ENCODE measurements around the gene NUMB. TPM values are rescaled to one million over a fixed set of nuclear protein-coding genes. Genes with fewer than 3 reads are reported as not detected.
A peak's percentile ranks its signal among the peaks of the same experiment; 100 is the strongest.
"Not testable (repeated sequence)": the region's sequence is repeated elsewhere in the genome, so short reads cannot be mapped to it uniquely, and the experiment has no call there.

Gene NUMB
- total and polyA plus RNA-seq, 12 donors: 24.6 to 63.3 (median 48.4) TPM

GRCh38 chr14:73312687-73313086 lies 145.7 kb downstream of the NUMB start:
- Histone ChIP-seq H3K27ac (no peak overlapping the region), H3K36me3 (replicated peaks in 1 of 2) (no peaks in the 10 kb centered on the region), H3K27me3 (no peaks in the 10 kb centered on the region), H3K4me1 (replicated peaks in 1 of 2) (peaks cover 0 to 16% of the 10 kb centered on the region in 2 donors), H3K9me3 (replicated peaks in 1 of 3) (no peaks in the 10 kb centered on the region), H3K4me3 (no peak overlapping the region)
- intact Hi-C loops (cut with DNase I): no loop called here
- WGBS, 4 donors: 78 to 90% (median 83%) methylated on average over 3 of the region's 3 CpGs
- TF ChIP-seq, protein P1, sequence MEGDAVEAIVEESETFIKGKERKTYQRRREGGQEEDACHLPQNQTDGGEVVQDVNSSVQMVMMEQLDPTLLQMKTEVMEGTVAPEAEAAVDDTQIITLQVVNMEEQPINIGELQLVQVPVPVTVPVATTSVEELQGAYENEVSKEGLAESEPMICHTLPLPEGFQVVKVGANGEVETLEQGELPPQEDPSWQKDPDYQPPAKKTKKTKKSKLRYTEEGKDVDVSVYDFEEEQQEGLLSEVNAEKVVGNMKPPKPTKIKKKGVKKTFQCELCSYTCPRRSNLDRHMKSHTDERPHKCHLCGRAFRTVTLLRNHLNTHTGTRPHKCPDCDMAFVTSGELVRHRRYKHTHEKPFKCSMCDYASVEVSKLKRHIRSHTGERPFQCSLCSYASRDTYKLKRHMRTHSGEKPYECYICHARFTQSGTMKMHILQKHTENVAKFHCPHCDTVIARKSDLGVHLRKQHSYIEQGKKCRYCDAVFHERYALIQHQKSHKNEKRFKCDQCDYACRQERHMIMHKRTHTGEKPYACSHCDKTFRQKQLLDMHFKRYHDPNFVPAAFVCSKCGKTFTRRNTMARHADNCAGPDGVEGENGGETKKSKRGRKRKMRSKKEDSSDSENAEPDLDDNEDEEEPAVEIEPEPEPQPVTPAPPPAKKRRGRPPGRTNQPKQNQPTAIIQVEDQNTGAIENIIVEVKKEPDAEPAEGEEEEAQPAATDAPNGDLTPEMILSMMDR (IDR thresholded peaks at IDR 0.05): no peak
- no peak for TF ChIP-seq POLR2A (IDR thresholded peaks at IDR 0.05)
- no peak for DNase-seq

DNA sequence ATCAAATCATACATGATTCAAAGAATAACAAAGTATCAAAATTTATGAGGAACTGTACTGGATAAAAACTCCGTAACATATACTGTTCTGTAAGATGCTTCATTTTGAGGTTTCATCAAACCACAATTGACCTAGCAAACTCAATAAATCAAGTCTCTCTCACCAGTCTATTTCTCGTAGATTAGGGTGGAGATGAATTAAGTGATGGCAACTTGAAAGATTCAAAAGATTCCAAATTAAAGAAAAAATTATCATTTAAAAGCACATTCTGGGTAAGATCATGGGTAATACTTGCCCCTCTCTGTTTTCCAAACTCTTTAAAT lies 146.7 kb downstream of the NUMB start:
- intact Hi-C loops (cut with DNase I): no loop called here
- WGBS, 4 donors: 69 to 81% (median 71%) methylated on average over 2 of the region's 2 CpGs

DNA sequence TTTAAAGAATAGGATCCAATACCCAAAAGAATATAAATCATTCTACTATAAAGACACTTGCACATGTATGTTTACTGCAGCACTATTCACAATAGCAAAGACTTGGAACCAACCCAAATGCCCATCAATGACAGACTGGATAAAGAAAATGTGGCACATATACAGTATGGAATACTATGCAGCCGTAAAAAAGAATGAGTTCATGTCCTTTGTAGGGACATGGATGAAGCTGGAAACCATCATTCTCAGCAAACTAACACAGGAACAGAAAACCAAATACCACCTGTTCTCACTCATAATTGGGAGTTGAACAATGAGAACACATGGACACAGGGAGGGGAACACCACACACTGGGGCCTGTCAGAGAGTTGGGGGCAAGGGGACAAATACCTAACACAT lies 149.1 kb downstream of the NUMB start:
- H3K27me3 ChIP-seq; H3K27ac ChIP-seq; DNase-seq; intact Hi-C loops (cut with DNase I); H3K36me3 ChIP-seq (replicated peaks in 1 of 2); H3K9me3 ChIP-seq (replicated peaks in 1 of 3); H3K4me3 ChIP-seq: not testable (repeated sequence)
- 86 to 100% (median 92%) methylated on average over 1 of the region's 1 CpG for WGBS, 4 donors
- peaks cover 0 to 16% of the 10 kb centered on the region in 2 donors for H3K4me1 ChIP-seq (replicated peaks in 1 of 2)

More for the DNA sequence above, 146.7 kb downstream of the NUMB start:
- DNase-seq: no peak
- no peaks in the 10 kb centered on the region for H3K27me3 ChIP-seq
- no peak overlapping the region for H3K4me3 ChIP-seq
- H3K4me1 ChIP-seq (replicated peaks in 1 of 2): peaks cover 0 to 16% of the 10 kb centered on the region in 2 donors
- no peak for TF ChIP-seq POLR2A (IDR thresholded peaks at IDR 0.05)
- TF ChIP-seq, protein P1 (IDR thresholded peaks at IDR 0.05): no peak
- H3K27ac ChIP-seq: peak overlapping the region in 1 of 5 donors; percentile 56
- H3K36me3 ChIP-seq (replicated peaks in 1 of 2): no peaks in the 10 kb centered on the region
- no peaks in the 10 kb centered on the region for H3K9me3 ChIP-seq (replicated peaks in 1 of 3)

- Histone ChIP-seq H3K36me3 (replicated peaks in 1 of 2) (no peaks in the 10 kb centered on the region), H3K27me3 (no peaks in the 10 kb centered on the region), H3K27ac (no peak overlapping the region), H3K4me3 (no peak overlapping the region), H3K4me1 (replicated peaks in 1 of 2) (peaks cover 0 to 21% of the 10 kb centered on the region in 2 donors), H3K9me3 (replicated peaks in 1 of 3) (no peaks in the 10 kb centered on the region)
- intact Hi-C loops (cut with DNase I): no loop called here
- no peak for DNase-seq
- 92 to 97% (median 94%) methylated on average over 3 of the region's 3 CpGs for WGBS, 4 donors
- TF ChIP-seq, protein P1 (IDR thresholded peaks at IDR 0.05): no peak
- no peak for TF ChIP-seq POLR2A (IDR thresholded peaks at IDR 0.05)
Measured at GRCh38 chr14:73307261-73307660, 151.1 kb downstream of the NUMB start.

DNA sequence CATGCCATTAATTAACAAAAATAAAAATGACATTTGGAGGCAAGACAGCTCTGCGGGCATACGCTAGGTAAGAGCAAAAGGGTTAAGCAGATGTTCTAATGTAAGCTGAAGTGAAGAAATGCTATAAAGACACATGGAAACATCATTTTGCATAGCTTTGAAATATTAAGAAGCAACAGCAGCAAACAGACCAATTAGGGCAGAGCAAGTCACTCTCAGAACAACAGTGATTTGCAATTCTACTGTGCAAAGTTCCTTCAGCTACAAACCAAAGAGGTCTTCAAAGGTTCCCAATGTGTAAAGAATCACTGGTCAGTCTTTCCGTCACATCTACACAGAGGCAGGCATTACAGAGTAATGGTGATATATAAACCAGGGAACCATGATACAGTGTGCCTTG lies 152.8 kb downstream of the NUMB start:
- Histone ChIP-seq H3K9me3 (replicated peaks in 1 of 3) (no peaks in the 10 kb centered on the region), H3K36me3 (replicated peaks in 1 of 2) (no peaks in the 10 kb centered on the region), H3K4me1 (replicated peaks in 1 of 2) (peaks cover 0 to 14% of the 10 kb centered on the region in 2 donors), H3K27ac (no peak overlapping the region), H3K27me3 (no peaks in the 10 kb centered on the region), H3K4me3 (no peak overlapping the region)
- no peak for DNase-seq
- WGBS, 4 donors: 61 to 84% (median 78%) methylated on average over 3 of the region's 3 CpGs
- intact Hi-C loops (cut with DNase I): no loop called here
- TF ChIP-seq POLR2A (IDR thresholded peaks at IDR 0.05): no peak
- TF ChIP-seq, protein P1 (IDR thresholded peaks at IDR 0.05): no peak

All from adrenal gland (tissue), 12 donors.